ENCODE data around the gene NXT1.

GRCh38 chr20:23336476-23336875 lies 14.1 kb upstream of the NXT1 start:
- TF ChIP-seq CTCF (IDR thresholded peaks at IDR 0.05; ENCODE audit: poor library complexity, severe bottlenecking) = no peak
- no peak for TF ChIP-seq EZH2 (IDR thresholded peaks at IDR 0.05; ENCODE audit: borderline replicate concordance, insufficient read depth, low read length, poor library complexity, severe bottlenecking)
